RWPE2 (cell line): ENCODE data around the gene TSPAN10.

Experiments
- ATAC-seq: fragments of 200-7000 bp; cut with Tn5 transposase; 3 replicates; pipeline ENCODE4 v1.9.1; 2021; ENCODE audit warnings: low read depth
- DNase-seq: peaks from one replicate; pipeline ENCODE4 v3.0.0-alpha.2; 2020; ENCODE audit warnings: low spot score
- H3K27ac ChIP-seq: fragments of 450-650 bp; 2 replicates; pipeline ENCODE4 v1.5.1; 2017; ENCODE audit warnings: mild to moderate bottlenecking; ENCODE audit not compliant: poor library complexity, severe bottlenecking
- H3K27me3 ChIP-seq: fragments of 250-450 bp; sonication (Bioruptor Pico); 2 replicates; pipeline ENCODE4 v1.5.1; 2021; ENCODE audit warnings: mild to moderate bottlenecking, moderate library complexity; ENCODE audit not compliant: insufficient read depth, poor library complexity, severe bottlenecking
- H3K36me3 ChIP-seq: fragments of 250-450 bp; sonication (Bioruptor Pico); 2 replicates; pipeline ENCODE4 v1.5.1; 2020; ENCODE audit warnings: low read depth, mild to moderate bottlenecking, moderate library complexity
- H3K4me1 ChIP-seq: fragments of 250-450 bp; sonication (Bioruptor Pico); 2 replicates; pipeline ENCODE4 v1.5.1; 2021; ENCODE audit warnings: mild to moderate bottlenecking, moderate library complexity; ENCODE audit not compliant: insufficient read depth, poor library complexity, severe bottlenecking
- H3K4me3 ChIP-seq: fragments of 250-450 bp; sonication (Bioruptor Pico); 2 replicates; pipeline ENCODE4 v1.5.1; 2021; ENCODE audit warnings: mild to moderate bottlenecking, moderate library complexity; ENCODE audit not compliant: severe bottlenecking
- H3K9me3 ChIP-seq: fragments of 250-450 bp; sonication (Bioruptor Pico); 2 replicates; pipeline ENCODE4 v1.5.1; 2021; ENCODE audit warnings: mild to moderate bottlenecking, moderate library complexity; ENCODE audit not compliant: severe bottlenecking
- TF ChIP-seq, protein P1 (sequence below): fragments of 450-650 bp; IDR thresholded peaks from one replicate; pipeline ENCODE4 v1.5.1; 2017; ENCODE audit warnings: mild to moderate bottlenecking, moderate library complexity; ENCODE audit not compliant: poor library complexity, severe bottlenecking

The TSPAN10 gene

GRCh38 chr17:81685108-81685507 is 48.1 kb downstream of the TSPAN10 start:
- ATAC-seq, result peak; percentile 74
- H3K4me1 ChIP-seq, result peaks cover 7% of the 10 kb centered on the region
- TF ChIP-seq, protein P1, sequence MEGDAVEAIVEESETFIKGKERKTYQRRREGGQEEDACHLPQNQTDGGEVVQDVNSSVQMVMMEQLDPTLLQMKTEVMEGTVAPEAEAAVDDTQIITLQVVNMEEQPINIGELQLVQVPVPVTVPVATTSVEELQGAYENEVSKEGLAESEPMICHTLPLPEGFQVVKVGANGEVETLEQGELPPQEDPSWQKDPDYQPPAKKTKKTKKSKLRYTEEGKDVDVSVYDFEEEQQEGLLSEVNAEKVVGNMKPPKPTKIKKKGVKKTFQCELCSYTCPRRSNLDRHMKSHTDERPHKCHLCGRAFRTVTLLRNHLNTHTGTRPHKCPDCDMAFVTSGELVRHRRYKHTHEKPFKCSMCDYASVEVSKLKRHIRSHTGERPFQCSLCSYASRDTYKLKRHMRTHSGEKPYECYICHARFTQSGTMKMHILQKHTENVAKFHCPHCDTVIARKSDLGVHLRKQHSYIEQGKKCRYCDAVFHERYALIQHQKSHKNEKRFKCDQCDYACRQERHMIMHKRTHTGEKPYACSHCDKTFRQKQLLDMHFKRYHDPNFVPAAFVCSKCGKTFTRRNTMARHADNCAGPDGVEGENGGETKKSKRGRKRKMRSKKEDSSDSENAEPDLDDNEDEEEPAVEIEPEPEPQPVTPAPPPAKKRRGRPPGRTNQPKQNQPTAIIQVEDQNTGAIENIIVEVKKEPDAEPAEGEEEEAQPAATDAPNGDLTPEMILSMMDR, result no peak
- peak overlapping the region; percentile 88 for H3K4me3 ChIP-seq
- H3K9me3 ChIP-seq, result no peaks in the 10 kb centered on the region
- H3K27me3 ChIP-seq, result no peaks in the 10 kb centered on the region
- DNase-seq, result peak; percentile 86
- peak overlapping the region; percentile 89 for H3K27ac ChIP-seq
- H3K36me3 ChIP-seq, result peaks cover 47% of the 10 kb centered on the region

DNA sequence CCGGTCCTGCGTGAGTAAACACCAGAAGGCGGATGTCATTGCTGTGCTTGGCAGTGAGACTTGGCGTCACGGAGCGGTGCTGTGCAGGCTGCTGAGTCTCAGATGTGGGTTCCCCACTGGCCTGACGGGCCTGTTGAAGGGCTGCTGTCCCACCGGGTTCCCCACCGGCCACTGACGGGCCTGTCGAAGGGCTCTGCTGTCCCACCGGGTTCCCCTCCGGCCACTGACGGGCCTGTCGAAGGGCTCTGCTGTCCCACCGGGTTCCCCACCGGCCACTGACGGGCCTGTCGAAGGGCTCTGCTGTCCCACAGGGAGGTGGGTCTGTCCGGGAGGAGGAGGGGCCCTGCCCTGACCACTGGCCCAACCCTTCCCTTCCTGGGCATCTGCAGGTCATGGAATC is 49.6 kb downstream of the TSPAN10 start:
- Histone ChIP-seq H3K36me3 (peaks cover 62% of the 10 kb centered on the region), H3K27ac (no peak overlapping the region), H3K27me3 (no peaks in the 10 kb centered on the region), H3K4me3 (no peak overlapping the region), H3K4me1 (peaks cover 7% of the 10 kb centered on the region), H3K9me3 (no peaks in the 10 kb centered on the region)
- ATAC-seq, result no peak
- TF ChIP-seq, protein P1, result no peak
- no peak for DNase-seq

- Histone ChIP-seq H3K4me3 (no peak overlapping the region), H3K4me1 (peaks cover 7% of the 10 kb centered on the region), H3K27ac (no peak overlapping the region), H3K27me3 (no peaks in the 10 kb centered on the region), H3K36me3 (peaks cover 75% of the 10 kb centered on the region), H3K9me3 (no peaks in the 10 kb centered on the region)
- ATAC-seq, result no peak
- DNase-seq, result no peak
- TF ChIP-seq, protein P1, result no peak
These were observed 51.0 kb downstream of the TSPAN10 start for GRCh38 chr17:81687770-81688541.

DNA sequence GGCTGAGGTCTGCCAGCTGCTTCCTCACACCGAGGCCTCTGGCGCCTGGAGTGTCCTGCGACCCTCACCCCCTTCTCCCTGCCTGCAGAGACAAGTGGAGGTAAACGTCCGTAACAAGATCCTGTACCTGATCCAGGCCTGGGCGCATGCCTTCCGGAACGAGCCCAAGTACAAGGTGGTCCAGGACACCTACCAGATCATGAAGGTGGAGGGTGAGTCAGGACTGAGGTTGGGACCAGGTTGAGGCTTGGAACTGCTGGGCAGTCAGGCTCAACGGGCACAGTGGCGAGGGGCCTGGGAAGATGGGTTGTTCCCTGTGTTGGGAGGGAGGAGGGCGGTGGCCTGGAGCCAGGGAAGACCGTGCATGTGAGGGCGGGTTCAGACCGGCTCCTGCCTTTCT is 51.6 kb downstream of the TSPAN10 start:
- Histone ChIP-seq H3K36me3 (peaks cover 82% of the 10 kb centered on the region), H3K4me1 (peaks cover 7% of the 10 kb centered on the region), H3K27me3 (no peaks in the 10 kb centered on the region), H3K27ac (no peak overlapping the region), H3K4me3 (no peak overlapping the region), H3K9me3 (no peaks in the 10 kb centered on the region)
- TF ChIP-seq, protein P1, result no peak
- ATAC-seq (no peak), DNase-seq (no peak)

GRCh38 chr17:81690066-81690465 is 53.1 kb downstream of the TSPAN10 start:
- ATAC-seq (no peak), DNase-seq (no peak)
- Histone ChIP-seq H3K4me3 (no peak overlapping the region), H3K9me3 (no peaks in the 10 kb centered on the region), H3K27me3 (no peaks in the 10 kb centered on the region), H3K36me3 (peaks cover 96% of the 10 kb centered on the region), H3K4me1 (peaks cover 1% of the 10 kb centered on the region), H3K27ac (no peak overlapping the region)
- TF ChIP-seq, protein P1, result no peak
